Retinal pigment epithelial cell (primary cell): ENCODE results near the gene GINS3.

Experiments used
- DNase-seq: peaks from one replicate; pipeline ENCODE4 v3.0.0-alpha.2; 2010; ENCODE audit warnings: low read depth
- H3K4me3 ChIP-seq: 2 replicates; pipeline ENCODE4 v1.5.1; 2011; ENCODE audit warnings: mild to moderate bottlenecking, low read length, control low read depth, moderate library complexity
- TF ChIP-seq, protein P1 (sequence below): conservative IDR thresholded peaks from 2 replicates; pipeline ENCODE4 v1.5.1; 2011; ENCODE audit warnings: low read depth, low read length, control low read depth, inconsistent platforms

The GINS3 gene

DNA sequence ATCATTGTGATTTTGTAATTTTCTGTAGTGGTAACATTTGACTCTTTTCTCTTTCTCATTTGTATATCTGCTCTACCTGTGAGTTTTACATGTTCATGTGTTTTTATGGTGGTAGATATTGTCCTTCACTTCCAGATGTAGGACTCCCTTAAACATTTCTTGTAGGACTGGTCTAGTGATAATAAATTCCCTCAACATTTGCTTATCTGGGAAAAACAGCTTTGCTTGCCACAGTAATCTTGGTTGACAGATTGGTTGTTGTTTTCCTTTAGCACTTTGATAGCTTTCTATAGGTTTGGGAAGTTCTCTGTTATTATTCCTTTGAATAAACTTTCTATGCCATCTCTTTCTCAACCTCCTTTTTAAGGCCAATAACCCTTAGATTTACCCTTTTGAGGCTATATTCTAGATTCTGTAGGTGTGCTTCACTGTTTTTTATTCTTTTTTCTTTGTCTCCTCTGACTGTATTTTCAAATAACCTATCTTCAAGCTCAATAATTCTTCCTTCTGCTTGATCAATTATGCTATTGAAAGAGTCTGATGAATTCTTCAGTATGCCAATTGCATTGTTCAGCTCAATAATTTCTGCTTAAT, 32.1 kb upstream of the GINS3 start:
- no peak for DNase-seq
- no peak overlapping the region for H3K4me3 ChIP-seq
- TF ChIP-seq, protein P1, sequence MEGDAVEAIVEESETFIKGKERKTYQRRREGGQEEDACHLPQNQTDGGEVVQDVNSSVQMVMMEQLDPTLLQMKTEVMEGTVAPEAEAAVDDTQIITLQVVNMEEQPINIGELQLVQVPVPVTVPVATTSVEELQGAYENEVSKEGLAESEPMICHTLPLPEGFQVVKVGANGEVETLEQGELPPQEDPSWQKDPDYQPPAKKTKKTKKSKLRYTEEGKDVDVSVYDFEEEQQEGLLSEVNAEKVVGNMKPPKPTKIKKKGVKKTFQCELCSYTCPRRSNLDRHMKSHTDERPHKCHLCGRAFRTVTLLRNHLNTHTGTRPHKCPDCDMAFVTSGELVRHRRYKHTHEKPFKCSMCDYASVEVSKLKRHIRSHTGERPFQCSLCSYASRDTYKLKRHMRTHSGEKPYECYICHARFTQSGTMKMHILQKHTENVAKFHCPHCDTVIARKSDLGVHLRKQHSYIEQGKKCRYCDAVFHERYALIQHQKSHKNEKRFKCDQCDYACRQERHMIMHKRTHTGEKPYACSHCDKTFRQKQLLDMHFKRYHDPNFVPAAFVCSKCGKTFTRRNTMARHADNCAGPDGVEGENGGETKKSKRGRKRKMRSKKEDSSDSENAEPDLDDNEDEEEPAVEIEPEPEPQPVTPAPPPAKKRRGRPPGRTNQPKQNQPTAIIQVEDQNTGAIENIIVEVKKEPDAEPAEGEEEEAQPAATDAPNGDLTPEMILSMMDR = no peak

GRCh38 chr16:58361726-58362125, 30.5 kb upstream of the GINS3 start:
- no peak for DNase-seq
- TF ChIP-seq, protein P1 = no peak
- H3K4me3 ChIP-seq = no peak overlapping the region

GRCh38 chr16:58363746-58364393, 28.4 kb upstream of the GINS3 start:
- DNase-seq = no peak
- no peak overlapping the region for H3K4me3 ChIP-seq
- TF ChIP-seq, protein P1 = no peak

GRCh38 chr16:58365623-58366022, 26.6 kb upstream of the GINS3 start:
- DNase-seq = no peak
- H3K4me3 ChIP-seq = no peak overlapping the region
- TF ChIP-seq, protein P1 = no peak

GRCh38 chr16:58366247-58367031, 25.8 kb upstream of the GINS3 start:
- DNase-seq = peak; percentile 99
- TF ChIP-seq, protein P1 = no peak
- H3K4me3 ChIP-seq = no peak overlapping the region

- DNase-seq = no peak
- no peak overlapping the region for H3K4me3 ChIP-seq
- TF ChIP-seq, protein P1 = no peak
These were observed 25.0 kb upstream of the GINS3 start for GRCh38 chr16:58367252-58367651.
